K562 (cell line): ENCODE measurements around the gene FMC1. TPM values are rescaled to one million over a fixed set of nuclear protein-coding genes. Genes with fewer than 3 reads are reported as not detected.

Experiments
- ATAC-seq: fragments of 200-7000 bp; cut with Tn5 transposase; 3 replicates; pipeline ENCODE4 v1.9.1; 2020; ENCODE audit warnings: moderate library complexity
- BruUV-seq: library from RNA; stranded (reverse); fragments of 400-500 nt; replicated peaks from 2 replicates; lab custom pipeline; 2021; lab: Mats Ljungman, UMichigan
- CTCF ChIA-PET: fragments of 300-600 bp; formaldehyde crosslinking; extraction: SDS; loops from one replicate; lab custom pipeline; 2021; ENCODE audit warnings: low intra/inter-chr PET ratio; lab: Yijun Ruan, JAX
- POLR2A ChIA-PET: fragments of 300-600, 350-650 bp; sonication (Branson Sonifier 250); formaldehyde crosslinking; extraction: SDS; loops from one replicate; lab custom pipeline; 2021; ENCODE audit warnings: antibody characterized with exemption, inconsistent platforms; lab: Yijun Ruan, JAX
- DNase-seq, 4 experiments: peaks; one replicate each; pipeline versions ENCODE4 v3.0.0 to v3.0.0-alpha.2; 2011 to 2018; ENCODE audit warnings: low spot score in 3 of 4, mixed read lengths in 3 of 4; ENCODE audit errors: extremely low read depth in 1 of 4
- FAIRE-seq: peaks from 2 replicates; lab custom pipeline; 2011; peaks lifted over from hg19 to GRCh38; lab: Jason Lieb, UNC
- H2AFZ ChIP-seq: 2 replicates; pipeline ENCODE4 v1.6.0; 2011; ENCODE audit warnings: low read depth, low read length, control low read depth, inconsistent platforms
- H3K27ac ChIP-seq: fragments of 200-600 bp; 3 replicates; pipeline ENCODE4 v1.8.0; 2011; ENCODE audit warnings: low read depth, mild to moderate bottlenecking, control low read depth, inconsistent platforms, low read length, moderate library complexity, mixed read lengths; ENCODE audit errors: extremely low read depth
- H3K27me3 ChIP-seq, 2 experiments: fragments of 300-600 bp in 1 of 2; 2 replicates in 1 of 2; 3 replicates in 1 of 2; pipeline versions ENCODE4 v1.6.0 to v1.8.0; 2011; ENCODE audit warnings: inconsistent platforms in 2 of 2, low read length in 2 of 2, mild to moderate bottlenecking in 1 of 2, mixed read lengths in 1 of 2, moderate library complexity in 1 of 2; ENCODE audit not compliant: control insufficient read depth in 2 of 2, insufficient read depth in 2 of 2
- H3K36me3 ChIP-seq: fragments of 300-600 bp; 3 replicates; pipeline ENCODE4 v1.8.0; 2011; ENCODE audit warnings: mild to moderate bottlenecking, low read length, inconsistent platforms; ENCODE audit not compliant: control insufficient read depth, insufficient read depth
- H3K4me1 ChIP-seq, 2 experiments: fragments of 200-600 bp in 1 of 2; replicated peaks in 1 of 2; 2 replicates in 1 of 2; 3 replicates in 1 of 2; pipeline versions ENCODE4 v1.5.1 to v1.8.0; 2011; ENCODE audit warnings: inconsistent platforms in 2 of 2, low read length in 2 of 2, mild to moderate bottlenecking in 1 of 2, mixed read lengths in 1 of 2, moderate library complexity in 1 of 2; ENCODE audit not compliant: control insufficient read depth in 2 of 2, insufficient read depth in 2 of 2
- H3K4me2 ChIP-seq: 2 replicates; pipeline ENCODE4 v1.6.1; 2011; ENCODE audit warnings: low read length, control low read depth, inconsistent platforms, mixed read lengths; ENCODE audit not compliant: insufficient read depth
- H3K4me3 ChIP-seq: fragments of 200-600 bp; sonication (generic), shearing (Covaris generic); 2 replicates; pipeline ENCODE4 v1.5.1; 2016; ENCODE audit warnings: control low read depth, inconsistent platforms
- H3K79me2 ChIP-seq: fragments of 200-600 bp; 3 replicates; pipeline ENCODE4 v1.8.0; 2011; ENCODE audit warnings: low read length, inconsistent platforms; ENCODE audit not compliant: control insufficient read depth, insufficient read depth
- H3K9ac ChIP-seq, 2 experiments: 2 replicates each; pipeline versions ENCODE4 v1.6.0 to v1.6.1; 2011; ENCODE audit warnings: low read depth in 2 of 2, low read length in 2 of 2, control low read depth in 1 of 2, inconsistent platforms in 1 of 2, mild to moderate bottlenecking in 1 of 2, mixed read lengths in 1 of 2; ENCODE audit not compliant: insufficient read depth in 1 of 2
- H3K9me1 ChIP-seq: one replicate; pipeline ENCODE4 v1.6.0; 2011; ENCODE audit warnings: inconsistent platforms, mild to moderate bottlenecking, low read length, moderate library complexity; ENCODE audit not compliant: control insufficient read depth, insufficient read depth
- H3K9me3 ChIP-seq: replicated peaks from 2 replicates; pipeline ENCODE4 v1.5.1; 2011; ENCODE audit warnings: low read depth, low read length, inconsistent platforms; ENCODE audit not compliant: control insufficient read depth, insufficient read depth
- H4K20me1 ChIP-seq: replicated peaks from 2 replicates; pipeline ENCODE4 v1.6.1; 2011; ENCODE audit warnings: low read length, inconsistent platforms, mixed read lengths; ENCODE audit not compliant: control insufficient read depth, insufficient read depth
- CHAMP1 ChIP-seq: fragments of 450-650 bp; IDR thresholded peaks from 2 replicates; pipeline ENCODE4 v1.6.1; 2016; ENCODE audit warnings: mild to moderate bottlenecking
- DEAF1 ChIP-seq: fragments of 450-650 bp; formaldehyde crosslinking; IDR thresholded peaks from 2 replicates; pipeline ENCODE4 v1.4.0; 2020; ENCODE audit warnings: mild to moderate bottlenecking, moderate library complexity
- ELF1 ChIP-seq: fragments of 200-800 bp; sonication (Bioruptor generic); IDR thresholded peaks from 2 replicates; pipeline ENCODE4 v1.6.1; 2016; ENCODE audit warnings: missing genetic modification characterization, missing compliant biosample characterization
- ELF2 ChIP-seq: fragments of 250-450 bp; sonication (Bioruptor Pico); IDR thresholded peaks from 2 replicates; pipeline ENCODE4 v1.5.0; 2021; ENCODE audit warnings: mild to moderate bottlenecking
- RBM25 ChIP-seq: fragments of 200-400 bp; formaldehyde crosslinking; IDR thresholded peaks from 2 replicates; pipeline ENCODE4 v1.6.1; 2018; ENCODE audit warnings: low read length, low read depth, moderate library complexity; ENCODE audit not compliant: severe bottlenecking
- ZNF121 ChIP-seq: sonication (generic); formaldehyde crosslinking; conservative IDR thresholded peaks from 2 replicates; pipeline ENCODE4 v1.8.0; 2022; ENCODE audit warnings: missing genetic modification reagents
- WGBS: fragments of 100-300 bp; shearing (Covaris generic); methylation state at CpG from one replicate; pipeline ENCODE4 v1.1.6; 2016; ENCODE audit warnings: low coverage, mixed read lengths; ENCODE audit not compliant: insufficient coverage; ENCODE audit errors: missing lambda C conversion rate; 5-methylcytosine and 5-hydroxymethylcytosine counted together
- in situ Hi-C: fragments of 300-500 bp; cut with MboI; formaldehyde crosslinking; loops from 4 replicates; pipeline ENCODE4 v1.15.0; 2018; ENCODE audit warnings: inconsistent platforms, mixed read lengths
- intact Hi-C: fragments of 100-400 bp; cut with micrococcal nuclease; formaldehyde crosslinking; loops from 2 replicates; pipeline ENCODE4 v1.14.2; 2022
- polyA plus RNA-seq, 8 experiments: library from polyadenylated mRNA; depleted of rRNA in 4 of 8; stranded (reverse) in 5 of 8; unstranded in 3 of 8; fragments of >200 nt; fragmentation: Nextera tagmentation in 2 of 8; fragmentation: Illumina TruSeq in 1 of 8; extraction: Ambion mirVana in 2 of 8; extraction: Trizol in 1 of 8; gene quantifications; 2 replicates each; pipeline versions ENCODE4 v1.2.1 to v1.2.3, GENCODE V29; 2011 to 2014; ENCODE audit warnings: inconsistent platforms in 1 of 8, missing spikeins in 1 of 8
- total RNA-seq, 7 experiments: library from RNA; depleted of rRNA in 6 of 7; stranded (reverse); fragments of >200 nt in 6 of 7; fragmentation: Illumina TruSeq in 2 of 7; extraction: Trizol in 2 of 7; gene quantifications; 2 replicates each; pipeline versions ENCODE4 v1.2.1 to v1.2.3, GENCODE V29; 2011 to 2021; ENCODE audit warnings: low replicate concordance in 1 of 7

Gene FMC1
- total and polyA plus RNA-seq, 9 of the 15 experiments (the other 6 are each of a cell fraction or from before 2014, with no cell fraction given): 14.0 to 116 (median 29.0) TPM

- intact Hi-C loops (no loop called here), in situ Hi-C loops (no loop called here)
- H3K4me2 ChIP-seq: no peak overlapping the region
- no peaks in the 10 kb centered on the region for H4K20me1 ChIP-seq
- FAIRE-seq: no peak
- DNase-seq: no peak
- BruUV-seq: no TSS peak
- H3K9me3 ChIP-seq: no peaks in the 10 kb centered on the region
- CTCF ChIA-PET: no interaction called here
- 98% methylated on average over 2 of the region's 2 CpGs for WGBS
- H3K27ac ChIP-seq: no peak overlapping the region
- H3K79me2 ChIP-seq: peaks cover 83% of the 10 kb centered on the region
- H3K27me3 ChIP-seq: no peaks in the 10 kb centered on the region
- H3K4me3 ChIP-seq: no peak overlapping the region
- peaks cover 81% of the 10 kb centered on the region for H3K36me3 ChIP-seq
- no peak overlapping the region for H3K9ac ChIP-seq
- POLR2A ChIA-PET: interaction anchor here (0.6 to 1.9 kb wide), 4 partner anchors 17 to 30 kb away, joined by 3 to 5 read pairs (median 4); partner anchors contain the start of gene LUC7L2
- TF ChIP-seq RBM25 (peak; percentile 62), ELF2 (CRISPR knock-in tag) (no peak), ZNF121 (peak; percentile 98), CHAMP1 (no peak), DEAF1 (CRISPR knock-in tag) (no peak), ELF1 (no peak)
- no peak overlapping the region for H2AFZ ChIP-seq
- H3K9me1 ChIP-seq: no peaks in the 10 kb centered on the region
- no peak for ATAC-seq
- H3K4me1 ChIP-seq: peaks cover 0 to 4% of the 10 kb centered on the region in 2 experiments; a peak in 2 of 5 replicates
Measured at GRCh38 chr7:139389774-139390173, 48.6 kb downstream of the FMC1 start.
